Lung (tissue), 12 donors: ENCODE measurements around the gene CSE1L. TPM values are rescaled to one million over a fixed set of nuclear protein-coding genes. Genes with fewer than 3 reads are reported as not detected.
"Not testable (repeated sequence)": the region's sequence is repeated elsewhere in the genome, so short reads cannot be mapped to it uniquely, and the experiment has no call there.

Experiments
- ATAC-seq: fragments of 200-7000 bp; cut with Tn5 transposase; one replicate; pipeline ENCODE4 v1.9.1; 2020; ENCODE audit warnings: moderate number of reproducible peaks; ENCODE audit not compliant: insufficient read depth, low FRiP score
- DNase-seq, 3 donors: peaks; one replicate each; pipeline ENCODE4 v3.0.0-alpha.2; 2013 to 2017
- H3K27ac ChIP-seq, 2 donors: one replicate each; pipeline ENCODE4 v1.5.1; 2013; ENCODE audit warnings: mild to moderate bottlenecking in 2 of 2, moderate library complexity in 2 of 2, control low read depth in 1 of 2, inconsistent platforms in 1 of 2, low read depth in 1 of 2, low read length in 1 of 2
- H3K27me3 ChIP-seq, 3 donors: one replicate each; pipeline ENCODE4 v1.5.1; 2013; ENCODE audit warnings: low read length in 2 of 3; ENCODE audit not compliant: control insufficient read depth in 3 of 3, insufficient read depth in 3 of 3
- H3K36me3 ChIP-seq, 4 donors: one replicate each; pipeline ENCODE4 v1.5.1; 2013; ENCODE audit warnings: low read length in 4 of 4, mild to moderate bottlenecking in 1 of 4, moderate library complexity in 1 of 4; ENCODE audit not compliant: control insufficient read depth in 4 of 4, insufficient read depth in 4 of 4
- H3K4me1 ChIP-seq, 5 donors: one replicate each; pipeline ENCODE4 v1.5.1; 2013; ENCODE audit warnings: low read length in 5 of 5, mild to moderate bottlenecking in 2 of 5, moderate library complexity in 1 of 5; ENCODE audit not compliant: control insufficient read depth in 5 of 5, insufficient read depth in 5 of 5
- H3K4me3 ChIP-seq: one replicate; pipeline ENCODE4 v1.5.1; 2013; ENCODE audit warnings: mild to moderate bottlenecking, control low read depth, moderate library complexity
- H3K9ac ChIP-seq, 2 donors: one replicate each; pipeline ENCODE4 v1.5.1; 2013; ENCODE audit warnings: low read length in 2 of 2, control low read depth in 1 of 2; ENCODE audit not compliant: insufficient read depth in 1 of 2
- H3K9me3 ChIP-seq, 4 donors: one replicate each; pipeline ENCODE4 v1.5.1; 2013; ENCODE audit warnings: low read length in 3 of 4, mild to moderate bottlenecking in 1 of 4, moderate library complexity in 1 of 4; ENCODE audit not compliant: control insufficient read depth in 4 of 4, insufficient read depth in 3 of 4
- CTCF ChIP-seq: IDR thresholded peaks from 2 replicates; pipeline ENCODE4 v1.5.1; 2012; ENCODE audit warnings: mild to moderate bottlenecking; ENCODE audit errors: control extremely low read depth, extremely low read depth
- WGBS, 2 donors: extraction: QIAGEN DNeasy Blood & Tissue Kit; methylation state at CpG; one replicate each; pipeline ENCODE4 v1.1.7; 2013; 5-methylcytosine and 5-hydroxymethylcytosine counted together
- polyA plus RNA-seq, 2 donors: library from polyadenylated mRNA; stranded (reverse); fragments of 200-250 nt; gene quantifications; one replicate each; pipeline ENCODE4 v1.2.1, GENCODE V29; 2013
- total RNA-seq, 2 donors: library from RNA; depleted of rRNA in 1 of 2; stranded (reverse); fragments of >200 nt in 1 of 2; gene quantifications; one replicate each; pipeline ENCODE4 v1.2.1, GENCODE V29; 2014 to 2021
- donor health status: control.
- donor health status: control.
- donor health status: Bipolar disorder and iron deficiency.
- donor health status: healthy.
- donor health status: DM: yes; HTN: yes; CAD: no.

CSE1L gene
- total and polyA plus RNA-seq, 4 donors = 23.9 to 47.0 (median 30.5) TPM

GRCh38 chr20:49123982-49124381 lies 77.9 kb downstream of the CSE1L start:
- no peaks in the 10 kb centered on the region for H3K27me3 ChIP-seq
- peaks cover 14 to 24% (median 20%) of the 10 kb centered on the region in 4 donors for H3K36me3 ChIP-seq
- H3K4me3 ChIP-seq = no peak overlapping the region
- no peak overlapping the region for H3K27ac ChIP-seq
- WGBS, 2 donors = 98% methylated on average over 10 of the region's 10 CpGs
- TF ChIP-seq CTCF = no peak
- H3K9ac ChIP-seq = no peak overlapping the region
- no peak for ATAC-seq
- no peak for DNase-seq
- no peaks in the 10 kb centered on the region for H3K9me3 ChIP-seq
- no peaks in the 10 kb centered on the region for H3K4me1 ChIP-seq

- Histone ChIP-seq H3K9ac (no peak overlapping the region), H3K4me1 (no peaks in the 10 kb centered on the region), H3K36me3 (peaks cover 11 to 17% (median 14%) of the 10 kb centered on the region in 4 donors), H3K9me3 (no peaks in the 10 kb centered on the region), H3K27ac (no peak overlapping the region), H3K4me3 (no peak overlapping the region), H3K27me3 (no peaks in the 10 kb centered on the region)
- WGBS, 2 donors = 42 to 44% methylated on average over 5 of the region's 5 CpGs
- peak; percentile 55 for TF ChIP-seq CTCF
- ATAC-seq (peak; percentile 66), DNase-seq (peak in 2 of 3 donors; percentile 85 to 90)
Measured at GRCh38 chr20:49132995-49133478, 86.9 kb downstream of the CSE1L start.

GRCh38 chr20:49133571-49133970 lies 87.5 kb downstream of the CSE1L start:
- no peak overlapping the region for H3K27ac ChIP-seq
- ATAC-seq (no peak), DNase-seq (no peak)
- no peak overlapping the region for H3K9ac ChIP-seq
- 88 to 89% methylated on average over 3 of the region's 3 CpGs for WGBS, 2 donors
- no peak overlapping the region for H3K4me3 ChIP-seq
- TF ChIP-seq CTCF = no peak
- H3K4me1 ChIP-seq = no peaks in the 10 kb centered on the region
- peaks cover 11 to 17% (median 14%) of the 10 kb centered on the region in 4 donors for H3K36me3 ChIP-seq
- H3K9me3 ChIP-seq = no peaks in the 10 kb centered on the region
- no peaks in the 10 kb centered on the region for H3K27me3 ChIP-seq

- peaks cover 11 to 21% (median 12%) of the 10 kb centered on the region in 4 donors for H3K36me3 ChIP-seq
- ATAC-seq = not testable (repeated sequence)
- 89 to 92% methylated on average over 8 of the region's 8 CpGs for WGBS, 2 donors
Measured at GRCh38 chr20:49134797-49135196, 88.7 kb downstream of the CSE1L start.

More at GRCh38 chr20:49134797-49135196, 88.7 kb downstream of the CSE1L start:
- not testable (repeated sequence) for H3K9me3 ChIP-seq, H3K27ac ChIP-seq, DNase-seq, H3K9ac ChIP-seq, H3K27me3 ChIP-seq, H3K4me1 ChIP-seq, H3K4me3 ChIP-seq
